ENCODE results near the gene C6orf118.

C6orf118 gene

DNA sequence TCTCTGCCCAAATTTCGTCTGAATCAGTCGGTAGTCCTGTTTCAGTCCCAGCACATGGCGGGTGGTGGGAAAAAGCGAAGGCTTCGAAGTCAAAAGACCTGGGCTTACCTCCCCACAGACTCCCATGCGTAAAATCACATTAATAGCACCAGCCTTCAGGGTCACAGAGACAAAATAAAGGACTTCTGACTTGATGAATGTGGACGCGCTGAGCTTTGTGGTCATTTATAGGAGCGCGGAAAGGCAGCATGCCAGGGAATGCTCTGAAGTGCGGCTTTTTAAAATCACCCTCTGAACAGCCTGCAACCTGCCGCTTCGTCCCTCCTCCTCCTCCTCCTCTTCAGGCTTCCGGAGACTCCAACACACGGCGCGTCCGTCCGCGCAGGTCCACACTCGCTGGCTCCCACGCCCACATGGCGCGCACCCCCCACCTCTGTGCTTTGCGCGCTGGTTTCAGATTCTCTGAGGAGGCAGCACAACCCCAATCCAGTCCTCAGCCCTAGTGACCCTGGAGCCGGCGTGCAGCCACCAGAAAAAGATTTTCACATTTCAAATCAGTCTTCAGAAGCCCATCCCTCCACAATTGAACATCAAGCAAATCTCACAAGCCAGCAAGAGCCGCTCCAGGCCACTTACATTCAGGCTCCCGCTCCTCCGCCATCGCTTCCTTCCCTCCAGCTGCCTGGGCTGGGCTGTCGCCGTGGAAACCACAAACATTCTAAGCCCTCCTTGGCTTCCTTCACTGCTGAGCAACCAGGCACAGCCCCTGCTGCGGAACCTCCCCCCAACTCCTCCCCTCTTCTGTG, at the start of gene C6orf118:
Gene C6orf118, minus strand, starts transcription at position 680 of the 806 bp plus-strand sequence. Its CDS starts 19 bp downstream, at position 661.
- DNase-seq = no peak

DNA sequence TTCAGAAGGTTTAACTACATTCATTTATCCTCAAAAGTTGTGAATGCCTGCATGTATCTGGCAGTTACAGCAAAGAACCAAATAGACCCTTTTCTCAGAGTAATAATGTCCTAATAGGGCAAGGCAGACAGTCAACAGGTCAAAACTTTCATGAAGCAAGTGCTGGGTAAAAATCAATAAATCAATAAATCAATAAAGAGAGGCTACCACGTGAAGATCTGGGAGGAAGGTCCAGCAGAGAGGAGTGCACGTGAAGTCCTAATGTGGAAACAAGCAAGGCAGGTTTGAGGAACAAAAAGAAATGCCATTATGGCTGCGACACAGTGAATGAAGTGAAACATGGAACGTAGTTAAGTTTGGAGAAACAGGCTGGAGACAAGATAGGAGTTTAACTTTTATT, 36.3 kb upstream of the C6orf118 start:
- DNase-seq = no peak

DNA sequence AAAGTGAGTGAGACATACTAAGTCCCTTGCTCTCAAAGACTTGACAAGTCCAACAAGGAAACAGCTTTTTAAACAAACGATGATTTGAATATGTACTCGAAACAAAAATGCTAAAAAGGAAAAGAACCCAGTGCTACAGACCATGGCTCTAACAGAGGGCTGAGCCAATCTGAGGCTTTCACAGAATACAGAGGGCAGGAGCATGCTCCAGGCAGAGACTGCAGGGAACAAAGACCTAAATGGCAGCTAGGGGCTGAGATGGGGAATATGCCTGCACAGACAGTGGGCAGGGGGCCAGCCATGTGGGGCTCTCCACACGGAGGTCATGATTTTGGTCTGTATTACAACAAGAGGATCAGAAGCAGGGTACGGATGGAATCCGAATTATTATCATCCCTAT, 31.1 kb upstream of the C6orf118 start:
- DNase-seq = no peak

DNA sequence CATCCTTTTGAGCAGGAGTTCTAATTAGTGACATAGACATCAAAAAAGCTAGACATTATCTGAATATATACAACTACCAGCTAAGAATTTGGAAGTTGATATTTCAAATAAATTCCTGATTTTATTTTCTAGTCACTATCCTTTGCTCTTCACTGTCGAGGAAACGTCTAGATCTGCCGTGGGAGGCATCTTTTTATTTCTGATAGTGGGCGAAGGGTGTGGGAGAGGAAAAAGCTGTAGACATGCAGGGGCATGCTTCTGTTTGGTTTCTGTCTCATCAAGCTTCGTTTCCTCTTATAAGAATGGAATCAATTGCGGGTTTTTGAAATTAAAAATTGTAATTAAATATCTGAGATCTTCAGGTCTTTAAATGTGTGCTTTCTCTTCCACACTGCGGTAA, 16.2 kb upstream of the C6orf118 start:
- no peak for DNase-seq

DNA sequence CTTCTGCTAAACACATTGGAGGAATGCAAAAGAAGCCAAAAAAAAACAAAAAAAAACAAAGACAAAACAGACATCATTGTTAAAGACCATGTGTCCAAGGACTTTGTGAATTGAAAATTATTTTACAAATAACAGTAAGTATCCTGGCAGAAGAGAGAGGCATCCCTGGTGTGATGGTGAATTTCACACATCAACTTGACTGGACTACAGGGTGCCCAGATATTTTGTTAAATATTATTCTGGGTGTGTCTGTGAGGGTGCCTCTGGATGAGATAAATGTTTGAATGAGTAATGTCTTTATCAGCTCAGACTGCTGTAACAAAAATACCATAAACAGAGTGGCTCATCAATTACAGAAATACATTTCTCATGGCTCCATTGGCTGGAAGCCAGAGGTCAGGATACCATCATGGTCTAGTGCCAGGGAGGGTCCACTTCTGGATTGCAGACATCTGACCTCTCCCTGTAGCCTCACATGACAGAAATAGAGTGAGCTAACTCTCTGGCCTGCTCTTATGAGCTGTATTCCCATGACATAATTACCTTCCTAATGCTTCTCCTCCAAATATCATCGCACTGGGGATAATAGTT, 12.2 kb upstream of the C6orf118 start:
- DNase-seq = no peak

DNA sequence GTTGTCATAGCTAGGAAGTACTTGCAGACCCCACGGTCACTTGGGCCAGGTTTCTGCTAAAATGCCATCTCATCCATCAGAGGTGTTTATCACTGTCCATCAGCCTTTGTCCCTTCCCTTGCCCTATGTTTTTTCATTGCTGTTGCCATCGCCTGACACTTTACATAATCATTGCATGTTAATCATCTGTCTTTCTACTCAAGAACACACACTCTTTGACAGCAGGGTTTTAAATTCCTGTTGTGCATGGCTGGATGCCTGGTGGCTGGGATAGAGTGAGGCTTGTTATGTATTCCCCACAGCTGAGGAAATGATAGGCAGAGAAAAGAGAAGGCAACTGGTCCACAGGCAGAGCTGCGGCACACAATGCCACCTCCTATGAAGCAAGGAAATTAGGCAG, 11.7 kb upstream of the C6orf118 start:
- DNase-seq = no peak

DNA sequence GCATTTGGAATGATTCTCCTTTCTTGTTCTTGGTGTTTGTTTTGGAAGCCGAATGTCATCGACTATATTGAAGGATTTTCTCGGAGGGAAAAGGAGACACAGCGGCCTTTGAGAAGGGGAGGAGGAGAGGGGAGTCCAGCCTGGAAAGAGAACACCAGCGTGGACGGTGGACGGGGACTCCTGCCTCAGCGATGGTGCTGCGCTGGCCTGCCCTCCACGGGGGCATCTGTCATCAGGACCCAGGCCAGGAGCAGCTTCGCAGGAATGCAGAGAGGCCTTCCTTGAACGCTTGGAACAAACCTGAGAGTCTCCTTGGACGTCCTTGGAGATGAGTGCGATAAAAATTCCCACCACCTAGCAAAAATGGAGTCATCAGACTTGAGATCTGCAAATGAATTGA, 8.3 kb upstream of the C6orf118 start:
- no peak for DNase-seq

DNA sequence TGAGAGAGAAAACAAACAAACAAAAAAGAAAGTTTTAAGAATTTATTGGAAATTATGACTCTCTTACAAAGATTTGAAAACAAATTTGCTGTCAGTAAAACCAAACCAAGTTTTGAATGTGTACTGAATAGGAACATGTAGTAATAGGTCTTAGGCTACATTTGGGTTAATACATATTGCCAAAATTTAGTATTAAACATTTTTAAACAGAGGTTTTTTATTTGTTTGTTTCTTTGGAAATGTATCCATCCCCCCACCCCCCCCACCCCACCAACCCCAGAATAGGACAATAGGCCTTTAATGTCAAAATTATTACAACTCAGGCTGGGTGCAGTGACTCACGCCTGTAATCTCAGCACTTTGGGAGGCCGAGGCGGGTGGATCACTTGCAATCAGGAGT, 2.5 kb downstream of the C6orf118 start:
- DNase-seq = no peak

DNA sequence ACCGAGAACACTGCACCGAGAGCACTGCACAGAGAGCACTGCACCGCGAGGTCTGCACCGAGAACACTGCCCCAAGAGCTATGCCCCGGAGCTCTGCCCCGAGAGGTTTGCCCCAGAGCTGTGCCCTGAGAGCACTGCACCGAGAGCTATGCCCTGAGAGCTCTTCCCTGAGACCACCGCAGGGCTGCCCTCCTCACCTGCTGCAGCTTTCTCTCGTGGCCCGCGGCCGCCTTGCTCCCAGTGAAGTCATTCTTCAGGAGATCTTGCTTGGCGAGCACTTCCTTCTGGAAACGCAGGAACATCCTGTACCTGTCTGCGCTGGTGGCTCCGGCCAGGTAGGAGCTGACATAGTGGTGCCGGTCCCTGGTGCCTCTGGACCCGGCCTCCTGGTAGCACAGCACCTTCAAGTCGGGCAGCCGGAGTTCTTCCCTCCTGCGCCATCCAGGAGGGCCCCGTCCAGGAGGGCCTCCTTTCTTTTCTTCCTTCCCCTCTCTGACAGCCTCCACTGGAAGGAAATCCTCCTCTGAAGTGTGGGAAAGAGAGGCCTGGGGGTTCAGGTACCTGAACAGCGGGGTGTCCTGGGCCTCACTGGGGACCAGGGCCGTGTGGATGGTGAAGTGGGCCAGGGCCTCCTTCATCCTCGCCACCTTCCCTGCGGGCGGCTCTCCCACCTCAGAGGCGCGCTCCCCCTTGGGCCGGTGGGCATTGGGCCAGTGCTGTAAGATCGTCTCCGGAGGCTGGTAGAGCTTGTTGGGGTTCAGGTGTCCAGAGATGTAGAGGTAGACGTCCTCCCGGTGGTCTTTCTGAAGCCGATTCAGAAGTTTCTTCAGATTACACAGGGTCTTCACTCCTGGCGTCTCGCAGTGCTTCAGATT, 7.8 kb downstream of the C6orf118 start:
- no peak for DNase-seq

DNA sequence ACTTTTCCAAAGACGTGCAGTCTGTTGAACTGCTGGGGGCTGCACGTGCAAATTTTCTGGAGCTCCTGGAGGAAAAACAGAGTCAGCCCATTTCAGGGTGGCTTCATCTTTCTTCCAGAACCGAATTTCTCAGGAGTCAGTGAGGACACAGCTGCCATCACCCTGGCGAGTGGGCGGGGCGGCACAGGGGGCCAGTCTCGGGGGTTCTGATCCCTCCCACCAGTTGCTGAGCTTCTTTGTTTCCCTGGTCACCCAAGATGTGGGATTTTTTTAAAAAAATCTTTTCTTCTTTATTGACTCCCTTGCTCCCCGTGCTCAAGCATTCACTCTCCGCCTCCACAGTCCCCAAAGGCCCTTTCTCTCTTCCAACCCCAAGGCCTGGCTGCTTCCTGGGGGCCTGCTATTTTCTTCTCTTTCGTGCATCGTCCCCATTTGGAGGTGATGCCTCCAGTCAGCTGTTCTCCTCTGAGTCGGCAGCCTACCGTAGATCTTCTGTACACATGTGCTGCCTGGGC, 8.9 kb downstream of the C6orf118 start:
- no peak for DNase-seq

DNA sequence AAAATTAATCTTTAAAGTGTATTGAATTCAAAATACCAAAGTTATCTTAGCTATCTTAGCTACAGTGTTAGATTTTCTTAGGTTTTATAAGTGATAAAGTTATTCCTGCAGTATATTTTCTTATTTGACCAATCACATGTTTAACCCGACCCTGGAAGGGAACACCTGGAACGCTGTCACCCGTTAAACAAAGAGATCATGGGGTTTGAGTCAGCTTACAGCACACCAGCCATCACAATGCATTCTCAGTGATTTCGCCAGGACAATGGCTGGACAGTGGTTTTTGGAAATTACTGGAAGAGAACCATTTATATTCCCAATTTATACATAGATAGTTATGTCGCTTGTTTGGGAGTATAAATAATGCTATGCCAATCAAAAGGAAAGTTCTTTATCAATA, 10.5 kb downstream of the C6orf118 start:
- DNase-seq = no peak

DNA sequence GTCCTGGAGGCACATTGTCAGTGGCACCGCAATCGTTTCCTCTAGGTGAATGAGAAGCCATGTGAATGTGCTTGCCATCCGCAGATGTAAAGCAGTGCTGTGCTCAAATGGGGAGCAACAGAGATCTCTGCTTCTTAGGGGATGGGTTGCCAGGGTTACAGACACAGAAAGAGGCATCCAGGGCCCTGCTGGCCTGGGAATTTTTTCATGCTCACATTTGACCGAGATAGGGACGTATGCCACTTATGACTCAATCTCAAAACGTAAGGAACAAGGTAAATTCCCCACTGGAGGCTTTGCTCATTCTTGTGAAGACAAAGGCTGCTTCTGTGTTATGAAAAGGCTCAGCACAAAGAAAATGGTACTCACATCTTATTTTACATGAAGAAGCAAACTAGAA, 11.0 kb downstream of the C6orf118 start:
- no peak for DNase-seq

DNA sequence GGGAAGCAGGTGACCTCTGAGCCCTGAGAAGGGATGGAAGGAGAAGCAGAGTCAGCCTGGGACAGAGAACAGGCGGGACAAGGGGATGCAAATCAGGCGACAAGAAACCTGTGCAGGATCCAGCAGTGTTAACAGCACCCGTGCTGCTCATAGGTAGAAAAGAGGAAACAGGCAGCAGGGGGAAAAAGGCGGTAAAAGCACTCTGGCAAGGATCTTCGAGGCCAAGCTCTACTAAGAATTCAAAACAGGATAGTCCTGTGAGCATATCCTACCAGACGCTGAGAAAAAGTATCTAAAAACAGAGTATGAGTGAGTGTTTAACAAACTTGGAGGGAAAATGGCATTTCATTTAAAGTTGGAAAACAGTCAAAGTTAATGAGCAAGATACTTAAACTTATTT, 16.7 kb downstream of the C6orf118 start:
- DNase-seq = no peak

DNA sequence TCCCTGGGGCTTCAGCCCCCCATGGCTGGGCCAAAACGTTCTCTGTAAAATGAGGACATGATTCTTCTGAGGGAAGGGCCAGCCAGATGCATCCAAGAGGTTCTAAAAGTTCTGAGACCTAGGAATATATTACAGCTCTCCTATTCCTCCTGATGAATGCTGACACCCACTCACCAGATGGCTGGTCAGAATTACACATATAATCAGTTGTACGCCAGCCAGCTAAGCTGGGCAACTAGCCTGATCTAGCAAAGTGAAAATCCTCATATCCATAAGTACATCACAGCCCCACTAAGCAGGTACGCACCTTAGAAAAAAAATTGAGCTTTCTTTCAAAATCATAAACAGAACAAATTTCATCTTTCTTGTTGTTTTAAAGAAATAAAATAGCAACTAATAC, 34.8 kb downstream of the C6orf118 start:
- DNase-seq = no peak

DNA sequence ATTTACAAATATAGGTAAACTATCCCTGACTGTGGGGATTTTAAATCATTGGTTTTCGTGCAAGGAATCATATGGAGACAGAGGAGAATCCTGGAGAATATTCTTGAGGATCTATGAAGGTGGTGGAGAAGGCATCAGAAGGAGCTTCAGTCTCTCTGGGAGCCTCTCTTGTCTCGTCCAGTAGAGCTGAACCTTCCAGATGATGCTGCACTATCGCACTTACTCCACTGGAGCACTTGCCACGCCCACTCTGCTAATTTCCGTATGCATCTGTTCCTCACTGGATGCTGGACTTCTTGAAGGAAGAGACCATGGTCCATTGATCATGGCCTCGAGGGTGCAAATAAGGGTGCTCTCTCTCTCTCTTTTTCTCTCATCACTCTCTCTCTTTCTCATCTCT, 36.8 kb downstream of the C6orf118 start:
- no peak for DNase-seq

DNA sequence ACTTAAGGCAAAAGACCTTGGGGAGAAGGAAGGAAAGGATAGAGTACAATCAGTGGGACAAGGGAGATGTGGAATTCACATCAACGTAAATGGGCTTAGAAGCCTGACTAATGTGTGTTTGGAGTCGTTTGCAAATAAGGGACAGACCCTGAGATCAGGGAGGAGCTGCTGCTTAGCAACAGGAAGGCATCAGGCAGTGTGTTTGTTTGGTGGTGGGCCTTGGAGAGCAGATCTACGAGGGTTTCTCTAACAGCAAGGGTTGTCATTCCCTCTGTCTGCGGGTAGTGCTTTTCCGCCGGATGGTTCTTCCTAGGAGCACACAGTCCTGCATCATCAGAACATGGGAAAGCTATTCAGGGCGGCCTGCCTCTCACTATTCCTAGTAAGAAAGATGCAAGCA, 40.4 kb downstream of the C6orf118 start:
- no peak for DNase-seq

DNA sequence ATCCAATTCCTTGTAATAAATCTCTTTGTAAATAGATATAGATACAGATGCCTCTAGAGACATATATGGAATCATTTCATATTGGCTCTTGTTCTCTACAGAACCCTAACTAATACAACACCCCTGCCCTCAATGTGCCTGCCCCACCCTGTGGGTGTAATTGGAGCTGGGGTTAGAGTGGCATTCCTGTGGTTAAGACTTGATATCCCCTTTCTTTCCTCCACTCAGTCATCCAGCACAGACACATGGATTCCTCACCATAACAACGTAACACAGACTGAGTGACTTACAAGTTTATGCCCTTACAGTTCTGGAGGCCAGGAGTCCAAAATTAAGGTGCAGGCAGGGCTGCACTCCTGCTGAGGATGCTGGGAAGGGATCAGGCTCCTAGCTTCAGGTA, 42.8 kb downstream of the C6orf118 start:
- no peak for DNase-seq

DNA sequence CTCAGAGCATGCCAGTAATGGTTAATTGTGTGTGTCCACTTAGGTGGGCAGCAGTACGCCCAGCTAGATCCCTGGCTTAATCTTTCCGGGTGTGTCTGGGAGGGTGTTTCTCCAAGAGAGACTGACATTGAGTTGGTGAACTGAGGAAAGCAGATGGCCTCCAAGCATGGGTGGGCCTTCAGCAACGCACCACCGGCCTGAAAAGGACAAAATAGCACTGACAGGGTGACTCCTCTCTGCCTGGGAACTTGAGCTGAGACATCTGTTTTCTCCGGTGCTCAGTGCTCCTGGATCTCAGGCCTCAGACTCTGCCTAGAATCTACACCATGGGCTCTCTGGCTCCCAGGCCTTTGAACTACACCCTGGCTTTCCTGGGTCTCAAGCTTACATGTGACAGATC, 43.2 kb downstream of the C6orf118 start:
- DNase-seq = no peak

DNA sequence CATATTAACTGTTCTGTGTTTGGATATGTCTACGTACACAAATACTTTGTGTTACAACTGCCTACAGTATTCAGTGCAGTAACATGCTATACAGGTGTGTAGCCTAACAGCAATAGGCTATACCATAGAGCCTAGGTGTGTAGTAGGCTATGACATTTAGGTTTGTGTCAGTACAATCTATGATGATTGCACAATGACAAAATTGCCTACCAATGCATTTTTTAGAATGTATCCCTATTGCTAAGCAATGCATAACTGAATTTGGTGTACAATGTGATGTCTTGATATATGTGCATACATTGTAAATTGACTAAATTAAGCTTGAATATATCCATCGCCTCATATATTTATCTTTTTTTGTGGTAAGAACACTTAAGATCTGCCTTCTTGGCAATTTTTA, 48.9 kb downstream of the C6orf118 start:
- DNase-seq = no peak

DNA sequence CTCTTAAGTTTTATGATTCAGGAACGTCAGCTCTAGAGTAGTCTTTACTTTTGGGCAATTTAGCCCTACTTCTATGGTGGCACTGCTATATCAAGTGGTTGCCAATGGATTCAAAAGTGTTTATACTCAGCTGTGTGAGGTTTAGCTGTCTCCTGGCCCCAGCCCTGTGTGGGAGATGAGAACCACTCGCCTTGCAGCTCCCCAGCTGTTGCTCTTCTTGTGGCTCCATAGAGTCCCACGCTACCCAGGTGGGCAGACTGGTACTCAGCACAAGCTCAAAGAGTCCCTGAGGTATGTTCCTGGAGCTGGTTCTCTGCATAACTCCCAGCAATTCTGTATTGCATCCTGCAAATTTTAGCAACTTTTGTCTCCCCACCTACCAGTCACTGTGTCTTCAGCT, 59.6 kb downstream of the C6orf118 start:
- no peak for DNase-seq

DNA sequence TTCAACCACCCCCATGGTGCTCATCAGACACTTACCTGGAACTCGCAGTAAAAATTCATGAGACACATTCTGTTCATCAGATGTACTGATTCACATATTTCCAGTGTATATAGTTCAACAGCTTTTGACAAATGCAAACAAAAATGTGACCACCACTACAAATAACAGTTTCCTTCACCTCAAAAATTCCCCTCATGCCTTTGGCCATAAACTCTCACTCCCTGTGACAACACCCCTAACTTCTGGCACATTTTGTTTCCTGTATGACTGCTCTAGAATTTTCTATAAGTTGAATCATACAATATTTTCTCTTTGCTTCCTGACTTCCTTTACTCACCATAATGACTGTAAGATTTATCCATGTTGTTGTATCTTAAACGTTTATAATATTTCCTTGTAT, 63.7 kb downstream of the C6orf118 start:
- DNase-seq = no peak

DNA sequence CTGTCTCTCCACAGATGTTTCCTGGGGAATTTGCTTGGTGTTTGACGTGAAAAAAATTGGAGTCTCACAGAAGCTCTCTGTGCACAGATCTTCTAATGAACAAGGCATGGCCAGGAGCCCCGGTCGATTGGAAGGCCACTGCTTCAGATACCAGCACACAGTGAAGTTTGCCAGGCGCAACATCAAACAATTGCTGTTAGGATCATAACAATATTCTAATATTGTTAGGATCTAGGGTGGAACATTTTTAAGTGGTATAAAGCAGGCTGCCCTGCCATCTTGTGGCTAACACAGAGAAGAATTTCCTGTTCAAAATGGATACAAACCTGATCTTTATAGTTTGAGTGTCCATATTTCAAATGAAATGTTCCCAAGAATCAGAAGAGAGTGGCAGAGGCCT, 64.1 kb downstream of the C6orf118 start:
- no peak for DNase-seq

DNA sequence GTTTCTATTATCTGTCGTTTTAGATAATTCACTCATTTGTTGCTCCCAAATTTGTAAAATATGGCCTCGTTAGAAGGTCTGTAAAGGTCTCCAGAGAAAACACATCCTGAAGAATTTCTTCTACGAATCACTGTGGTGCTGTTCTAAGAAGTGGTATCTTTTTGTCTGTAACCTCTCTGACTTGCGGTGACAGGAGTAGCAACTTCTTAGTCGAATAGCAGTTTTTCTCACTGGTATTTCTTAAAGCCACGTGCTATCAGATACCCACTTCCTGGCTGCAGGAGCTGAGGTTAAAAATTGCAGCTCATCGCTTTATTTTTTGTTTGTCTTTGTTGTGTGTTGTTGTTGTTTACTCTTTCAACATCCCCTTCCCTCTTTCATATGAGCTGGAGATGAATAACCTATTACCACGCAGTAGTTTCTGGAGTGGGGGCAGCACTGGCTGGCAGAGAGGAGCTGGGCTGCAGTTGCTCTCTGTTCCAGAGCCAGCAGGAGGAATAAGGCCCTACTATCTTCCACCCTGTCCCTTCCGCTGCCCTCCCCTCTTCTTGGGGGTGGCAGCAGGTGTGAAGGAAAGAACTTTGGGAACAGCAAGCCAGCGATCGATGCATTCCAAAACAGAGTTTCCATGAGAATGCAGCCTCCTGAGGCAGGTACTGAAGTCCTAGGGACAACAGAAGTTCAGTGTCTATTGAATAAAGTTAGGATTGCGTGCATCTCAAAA, 64.7 kb downstream of the C6orf118 start:
- no peak for DNase-seq

All from stimulated activated CD4-positive, alpha-beta T cell treated with anti-CD3 and anti-CD28 coated beads, Interleukin-4, amount 100 ng/mL, for 24 hours (primary cell).